Neural progenitor cell (in vitro differentiated cells): Measurements from ENCODE around the gene LAMB1. TPM values are rescaled to one million over a fixed set of nuclear protein-coding genes. Genes with fewer than 3 reads are reported as not detected.
A peak's percentile ranks its signal among the peaks of the same experiment; 100 is the strongest.

ENCODE experiments used
- DNase-seq: peaks from one replicate; pipeline ENCODE4 v3.0.0-alpha.2; 2016; ENCODE audit warnings: low spot score
- H2AFZ ChIP-seq: fragments of 200-600 bp; sonication (generic); replicated peaks from 2 replicates; pipeline ENCODE4 v1.6.1; 2016; ENCODE audit warnings: antibody characterized with exemption
- H3F3A ChIP-seq: fragments of 200-600 bp; sonication (generic); 2 replicates; pipeline ENCODE4 v1.6.1; 2016; ENCODE audit warnings: antibody characterized with exemption, low read depth
- H3K27ac ChIP-seq: fragments of 200-600 bp; sonication (generic); 2 replicates; pipeline ENCODE4 v1.5.1; 2016; ENCODE audit warnings: mild to moderate bottlenecking
- H3K27me3 ChIP-seq: fragments of 200-600 bp; sonication (generic); 2 replicates; pipeline ENCODE4 v1.6.1; 2016; ENCODE audit warnings: mild to moderate bottlenecking, moderate library complexity
- H3K36me3 ChIP-seq: fragments of 200-600 bp; sonication (generic); 2 replicates; pipeline ENCODE4 v1.5.1; 2016
- H3K4me1 ChIP-seq: fragments of 200-600 bp; sonication (generic); 2 replicates; pipeline ENCODE4 v1.6.1; 2016; ENCODE audit warnings: mixed run types
- H3K4me2 ChIP-seq: fragments of 200-600 bp; sonication (generic); 2 replicates; pipeline ENCODE4 v1.6.1; 2016
- H3K4me3 ChIP-seq: fragments of 200-600 bp; sonication (generic); 2 replicates; pipeline ENCODE4 v1.5.1; 2016
- H3K79me2 ChIP-seq: fragments of 200-600 bp; sonication (generic); 2 replicates; pipeline ENCODE4 v1.6.1; 2016; ENCODE audit warnings: low read depth
- H3K9ac ChIP-seq: fragments of 200-600 bp; sonication (generic); 2 replicates; pipeline ENCODE4 v1.6.1; 2016
- H3K9me3 ChIP-seq: fragments of 200-600 bp; sonication (generic); 2 replicates; pipeline ENCODE4 v1.5.1; 2016; ENCODE audit warnings: low read depth
- H4K20me1 ChIP-seq: fragments of 200-600 bp; sonication (generic); 2 replicates; pipeline ENCODE4 v1.6.1; 2016; ENCODE audit warnings: low read depth
- H3K27ac Mint-ChIP-seq: 3 replicates; pipeline ENCODE4 v1.8.0; 2021; ENCODE audit warnings: mixed read lengths
- H3K27me3 Mint-ChIP-seq: 2 replicates; pipeline ENCODE4 v1.8.0; 2022; ENCODE audit warnings: low read depth, mild to moderate bottlenecking, inconsistent platforms, moderate library complexity, mixed read lengths; ENCODE audit not compliant: insufficient read depth
- H3K36me3 Mint-ChIP-seq: 3 replicates; pipeline ENCODE4 v1.8.0; 2021; ENCODE audit warnings: mixed read lengths
- H3K4me1 Mint-ChIP-seq: 3 replicates; pipeline ENCODE4 v1.8.0; 2021; ENCODE audit warnings: mixed read lengths
- H3K4me3 Mint-ChIP-seq: 3 replicates; pipeline ENCODE4 v1.8.0; 2021; ENCODE audit warnings: mild to moderate bottlenecking, moderate library complexity, mixed read lengths
- H3K9me3 Mint-ChIP-seq: 3 replicates; pipeline ENCODE4 v1.8.0; 2020; ENCODE audit warnings: mixed read lengths
- EZH2 ChIP-seq: fragments of 200-600 bp; sonication (generic); IDR thresholded peaks from 2 replicates; pipeline ENCODE4 v1.6.1; 2017; ENCODE audit warnings: antibody characterized with exemption, mild to moderate bottlenecking, moderate library complexity
- EZH2phosphoT487 ChIP-seq: fragments of 200-600 bp; sonication (generic); IDR thresholded peaks from 2 replicates; pipeline ENCODE4 v1.6.1; 2017; ENCODE audit warnings: antibody characterized with exemption
- total RNA-seq: library from RNA; depleted of rRNA; stranded (reverse); fragments of >200 nt; gene quantifications from 2 replicates; pipeline ENCODE4 v1.2.3, GENCODE V29; 2015; ENCODE audit warnings: low replicate concordance
- TF ChIP-seq, protein P1 (sequence below): fragments of 200-600 bp; sonication (generic); IDR thresholded peaks from 2 replicates; pipeline ENCODE4 v1.5.1; 2017; ENCODE audit warnings: antibody characterized with exemption, mild to moderate bottlenecking

The LAMB1 gene
- total RNA-seq, 1 donor from 2014 or later, result 87.7 TPM

GRCh38 chr7:107966711-107967110 lies 36.2 kb downstream of the LAMB1 start:
- Histone ChIP-seq H3K27ac (no peak overlapping the region), H3F3A (no peaks in the 10 kb centered on the region), H3K79me2 (no peaks in the 10 kb centered on the region), H3K4me1 (peaks cover 8% of the 10 kb centered on the region), H4K20me1 (no peaks in the 10 kb centered on the region), H3K9ac (no peak overlapping the region), H2AFZ (no peak overlapping the region), H3K4me3 (no peak overlapping the region), H3K36me3 (peaks cover 8% of the 10 kb centered on the region), H3K27me3 (no peaks in the 10 kb centered on the region), H3K9me3 (no peaks in the 10 kb centered on the region), H3K4me2 (peak overlapping the region; percentile 6)
- Mint-ChIP-seq H3K4me1 (peaks cover 8% of the 10 kb centered on the region), H3K27ac (peak overlapping the region; percentile 88), H3K27me3 (no peaks in the 10 kb centered on the region), H3K9me3 (no peaks in the 10 kb centered on the region), H3K4me3 (no peak overlapping the region), H3K36me3 (peaks cover 8% of the 10 kb centered on the region)
- peak; percentile 64 for DNase-seq
- TF ChIP-seq, protein P1, sequence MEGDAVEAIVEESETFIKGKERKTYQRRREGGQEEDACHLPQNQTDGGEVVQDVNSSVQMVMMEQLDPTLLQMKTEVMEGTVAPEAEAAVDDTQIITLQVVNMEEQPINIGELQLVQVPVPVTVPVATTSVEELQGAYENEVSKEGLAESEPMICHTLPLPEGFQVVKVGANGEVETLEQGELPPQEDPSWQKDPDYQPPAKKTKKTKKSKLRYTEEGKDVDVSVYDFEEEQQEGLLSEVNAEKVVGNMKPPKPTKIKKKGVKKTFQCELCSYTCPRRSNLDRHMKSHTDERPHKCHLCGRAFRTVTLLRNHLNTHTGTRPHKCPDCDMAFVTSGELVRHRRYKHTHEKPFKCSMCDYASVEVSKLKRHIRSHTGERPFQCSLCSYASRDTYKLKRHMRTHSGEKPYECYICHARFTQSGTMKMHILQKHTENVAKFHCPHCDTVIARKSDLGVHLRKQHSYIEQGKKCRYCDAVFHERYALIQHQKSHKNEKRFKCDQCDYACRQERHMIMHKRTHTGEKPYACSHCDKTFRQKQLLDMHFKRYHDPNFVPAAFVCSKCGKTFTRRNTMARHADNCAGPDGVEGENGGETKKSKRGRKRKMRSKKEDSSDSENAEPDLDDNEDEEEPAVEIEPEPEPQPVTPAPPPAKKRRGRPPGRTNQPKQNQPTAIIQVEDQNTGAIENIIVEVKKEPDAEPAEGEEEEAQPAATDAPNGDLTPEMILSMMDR, result no peak
- TF ChIP-seq EZH2phosphoT487, result no peak
- TF ChIP-seq EZH2, result no peak

- Mint-ChIP-seq H3K4me1 (peaks cover 4% of the 10 kb centered on the region), H3K36me3 (peaks cover 4% of the 10 kb centered on the region), H3K4me3 (no peak overlapping the region), H3K27ac (no peak overlapping the region), H3K9me3 (no peaks in the 10 kb centered on the region), H3K27me3 (no peaks in the 10 kb centered on the region)
- no peak overlapping the region for H2AFZ ChIP-seq
- H3K4me1 ChIP-seq, result peaks cover 8% of the 10 kb centered on the region
- H3K36me3 ChIP-seq, result peaks cover 8% of the 10 kb centered on the region
- no peak overlapping the region for H3K9ac ChIP-seq
- TF ChIP-seq EZH2phosphoT487 (no peak), EZH2 (no peak)
- TF ChIP-seq, protein P1, result no peak
- no peaks in the 10 kb centered on the region for H3K27me3 ChIP-seq
- H3K9me3 ChIP-seq, result no peaks in the 10 kb centered on the region
- no peaks in the 10 kb centered on the region for H4K20me1 ChIP-seq
- no peaks in the 10 kb centered on the region for H3F3A ChIP-seq
- DNase-seq, result no peak
- H3K27ac ChIP-seq, result no peak overlapping the region
- H3K4me3 ChIP-seq, result no peak overlapping the region
- H3K79me2 ChIP-seq, result no peaks in the 10 kb centered on the region
- no peak overlapping the region for H3K4me2 ChIP-seq
These were observed 38.5 kb downstream of the LAMB1 start for GRCh38 chr7:107964510-107964909.

DNA sequence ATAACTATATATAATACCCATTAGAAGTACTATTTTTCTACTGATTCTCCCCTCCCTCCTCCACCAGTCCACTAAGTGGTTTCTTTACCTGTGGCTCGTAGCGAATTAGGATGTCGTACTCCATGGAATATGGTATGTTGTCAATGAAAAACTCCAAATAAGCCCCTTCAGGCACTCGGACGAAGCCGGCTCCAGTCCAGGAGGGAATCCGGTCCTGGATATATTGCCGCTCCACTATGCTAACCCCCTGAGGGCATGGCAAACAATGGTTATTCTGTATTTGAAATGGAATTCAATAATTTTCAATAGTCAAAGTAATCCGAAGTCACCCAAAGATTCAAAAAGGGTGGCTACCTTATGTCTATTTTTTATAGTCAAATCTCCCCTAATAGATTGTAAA lies 40.1 kb downstream of the LAMB1 start:
- peaks cover 8% of the 10 kb centered on the region for H3K36me3 ChIP-seq
- no peak for TF ChIP-seq EZH2
- no peak for TF ChIP-seq EZH2phosphoT487
- TF ChIP-seq, protein P1, result no peak
- no peak overlapping the region for H3K4me2 ChIP-seq
- peaks cover 8% of the 10 kb centered on the region for H3K4me1 ChIP-seq
- no peaks in the 10 kb centered on the region for H3K9me3 ChIP-seq
- no peak overlapping the region for H3K4me3 ChIP-seq
- H2AFZ ChIP-seq, result no peak overlapping the region
- no peaks in the 10 kb centered on the region for H3K79me2 ChIP-seq
- Mint-ChIP-seq H3K27ac (no peak overlapping the region), H3K4me3 (no peak overlapping the region), H3K9me3 (no peaks in the 10 kb centered on the region), H3K27me3 (no peaks in the 10 kb centered on the region), H3K4me1 (peaks cover 4% of the 10 kb centered on the region), H3K36me3 (peaks cover 6% of the 10 kb centered on the region)
- H3F3A ChIP-seq, result no peaks in the 10 kb centered on the region
- no peaks in the 10 kb centered on the region for H3K27me3 ChIP-seq
- H3K9ac ChIP-seq, result no peak overlapping the region
- DNase-seq, result no peak
- H4K20me1 ChIP-seq, result no peaks in the 10 kb centered on the region
- no peak overlapping the region for H3K27ac ChIP-seq
